GM12878 (cell line): ENCODE data around the gene KCNQ1OT1. TPM values are rescaled to one million over a fixed set of nuclear protein-coding genes. Genes with fewer than 3 reads are reported as not detected.

Experiments used
- ATAC-seq: fragments of 200-7000 bp; cut with Tn5 transposase; 3 replicates; pipeline ENCODE4 v1.9.1; 2020; ENCODE audit warnings: mild to moderate bottlenecking, moderate library complexity
- BruUV-seq: library from RNA; stranded (reverse); fragments of 400-500 nt; replicated peaks from 2 replicates; lab custom pipeline; 2021; lab: Mats Ljungman, UMichigan
- CTCF ChIA-PET: fragments of 300-600 bp; sonication (Branson Sonifier 250); formaldehyde crosslinking; extraction: SDS; loops from one replicate; lab custom pipeline; 2021; ENCODE audit warnings: inconsistent platforms; lab: Yijun Ruan, JAX
- POLR2A ChIA-PET: fragments of 350-600 bp; formaldehyde crosslinking; extraction: SDS; loops from one replicate; lab custom pipeline; 2021; ENCODE audit warnings: inconsistent platforms; lab: Charles Lee
- RAD21 ChIA-PET: fragments of 300-600 bp; sonication (Branson Sonifier 250); formaldehyde crosslinking; loops from one replicate; lab custom pipeline; 2023; ENCODE audit warnings: antibody characterized with exemption; ENCODE audit not compliant: unreplicated experiment; lab: Charles Lee
- SMC1A ChIA-PET: fragments of 300-600 bp; sonication (Branson Sonifier 250); formaldehyde crosslinking; loops from one replicate; lab custom pipeline; 2023; ENCODE audit not compliant: unreplicated experiment, uncharacterized antibody; lab: Charles Lee
- DNase-seq: peaks from one replicate; pipeline ENCODE4 v3.0.0-alpha.2; 2011; ENCODE audit warnings: low read depth, low spot score
- FAIRE-seq: peaks from 3 replicates; lab custom pipeline; 2011; peaks lifted over from hg19 to GRCh38; lab: Jason Lieb, UNC
- H2AFZ ChIP-seq: 2 replicates; pipeline ENCODE4 v1.6.0; 2011; ENCODE audit warnings: low read depth, low read length, control low read depth; ENCODE audit not compliant: control insufficient read depth
- H3K27ac ChIP-seq: 2 replicates; pipeline ENCODE4 v1.5.1; 2011; ENCODE audit warnings: control low read depth; ENCODE audit not compliant: control insufficient read depth, insufficient read depth
- H3K27me3 ChIP-seq, 2 experiments: replicated peaks in 1 of 2; 2 replicates each; pipeline versions ENCODE4 v1.6.0 to v1.6.1; 2011; ENCODE audit warnings: low read length in 1 of 2; ENCODE audit not compliant: control insufficient read depth in 2 of 2, insufficient read depth in 2 of 2
- H3K36me3 ChIP-seq, 2 experiments: 2 replicates each; pipeline ENCODE4 v1.5.1; 2011; ENCODE audit warnings: low read length in 1 of 2; ENCODE audit not compliant: control insufficient read depth in 2 of 2, insufficient read depth in 2 of 2
- H3K4me1 ChIP-seq: 2 replicates; pipeline ENCODE4 v1.6.1; 2011; ENCODE audit warnings: mild to moderate bottlenecking, low read length, moderate library complexity, mixed read lengths; ENCODE audit not compliant: control insufficient read depth, insufficient read depth
- H3K4me2 ChIP-seq: 2 replicates; pipeline ENCODE4 v1.6.0; 2011; ENCODE audit warnings: control low read depth; ENCODE audit not compliant: control insufficient read depth, insufficient read depth
- H3K4me3 ChIP-seq: fragments of 200-600 bp; sonication (generic); 2 replicates; pipeline ENCODE4 v1.5.1; 2016
- H3K79me2 ChIP-seq: 2 replicates; pipeline ENCODE4 v1.6.0; 2011; ENCODE audit warnings: low read length; ENCODE audit not compliant: control insufficient read depth, insufficient read depth
- H3K9ac ChIP-seq: 2 replicates; pipeline ENCODE4 v1.8.0; 2011; ENCODE audit warnings: low read length, control low read depth, mixed read lengths; ENCODE audit not compliant: control insufficient read depth, insufficient read depth
- H3K9me3 ChIP-seq: replicated peaks from 3 replicates; pipeline ENCODE4 v1.5.1; 2011; ENCODE audit warnings: mild to moderate bottlenecking, low read length; ENCODE audit not compliant: control insufficient read depth, insufficient read depth
- H4K20me1 ChIP-seq: 2 replicates; pipeline ENCODE4 v1.6.0; 2011; ENCODE audit not compliant: control insufficient read depth, insufficient read depth
- ATF3 ChIP-seq: IDR thresholded peaks from 2 replicates; pipeline ENCODE4 v1.6.1; 2011; ENCODE audit warnings: low read depth, mild to moderate bottlenecking, low read length, moderate library complexity, borderline replicate concordance; ENCODE audit errors: extremely low read depth
- CBFB ChIP-seq: IDR thresholded peaks from 2 replicates; pipeline ENCODE4 v1.6.1; 2016; ENCODE audit warnings: antibody characterized with exemption, low read depth
- GATAD2B ChIP-seq: fragments of 450-650 bp; conservative IDR thresholded peaks from 2 replicates; pipeline ENCODE4 v1.6.1; 2017; ENCODE audit warnings: low read depth, mild to moderate bottlenecking, moderate library complexity
- HDGF ChIP-seq: fragments of 450-650 bp; IDR thresholded peaks from 2 replicates; pipeline ENCODE4 v1.6.1; 2016; ENCODE audit warnings: antibody characterized with exemption
- MTA3 ChIP-seq: IDR thresholded peaks from 2 replicates; pipeline ENCODE4 v1.6.1; 2012; ENCODE audit warnings: low read length, inconsistent platforms, borderline replicate concordance
- SKIL ChIP-seq: fragments of 450-650 bp; IDR thresholded peaks from 2 replicates; pipeline ENCODE4 v1.6.1; 2017; ENCODE audit warnings: mild to moderate bottlenecking, low read depth, inconsistent platforms; ENCODE audit not compliant: poor library complexity, severe bottlenecking
- SMARCA5 ChIP-seq: fragments of 450-650 bp; IDR thresholded peaks from 2 replicates; pipeline ENCODE4 v1.6.1; 2017; ENCODE audit warnings: mild to moderate bottlenecking
- SREBF1 ChIP-seq: IDR thresholded peaks from 2 replicates; pipeline ENCODE4 v1.6.1; 2012; ENCODE audit warnings: mild to moderate bottlenecking, low read length
- TAF1 ChIP-seq: IDR thresholded peaks from 2 replicates; pipeline ENCODE4 v1.6.1; 2011; ENCODE audit warnings: mild to moderate bottlenecking, low read depth, low read length, borderline replicate concordance
- ZBTB33 ChIP-seq: fragments of 450-650 bp; IDR thresholded peaks from 2 replicates; pipeline ENCODE4 v1.6.1; 2017; ENCODE audit warnings: mild to moderate bottlenecking
- ZNF384 ChIP-seq: IDR thresholded peaks from 2 replicates; pipeline ENCODE4 v1.6.1; 2012; ENCODE audit warnings: low read depth, mild to moderate bottlenecking, low read length, improper control_type of control experiment, borderline replicate concordance
- WGBS: methylation state at CpG from one replicate; pipeline ENCODE4 v1.1.6; 2016; ENCODE audit warnings: low lambda C conversion rate; ENCODE audit not compliant: insufficient replicate concordance, insufficient coverage; ENCODE audit errors: missing lambda C conversion rate; 5-methylcytosine and 5-hydroxymethylcytosine counted together
- in situ Hi-C: fragments of 300-500 bp; cut with MboI; formaldehyde crosslinking; loops from 9 replicates; pipeline ENCODE4 v1.14.3; 2018; ENCODE audit warnings: mixed read lengths
- intact Hi-C: fragments of 100-400 bp; cut with micrococcal nuclease; formaldehyde crosslinking; loops from one replicate; pipeline ENCODE4 v1.14.2; 2022; ENCODE audit not compliant: unreplicated experiment
- polyA plus RNA-seq, 11 experiments: library from polyadenylated mRNA; depleted of rRNA in 4 of 11; unstranded in 6 of 11; stranded (reverse) in 5 of 11; fragments of >200 nt; fragmentation: Nextera tagmentation in 4 of 11; fragmentation: Illumina TruSeq in 1 of 11; extraction: Ambion mirVana in 4 of 11; extraction: Trizol in 1 of 11; gene quantifications; 1 replicate in 1 of 11; 2 replicates in 10 of 11; pipeline versions ENCODE4 v1.2.1 to v1.2.3, GENCODE V29; 2011 to 2016; ENCODE audit warnings: inconsistent platforms in 2 of 11, missing spikeins in 2 of 11, low read depth in 1 of 11
- total RNA-seq, 4 experiments: library from RNA; depleted of rRNA in 3 of 4; stranded (reverse); fragments of >200 nt in 3 of 4; fragmentation: Illumina TruSeq in 1 of 4; extraction: Trizol in 1 of 4; gene quantifications; 2 replicates each; pipeline versions ENCODE4 v1.2.1 to v1.2.3, GENCODE V29; 2013 to 2021

Gene KCNQ1OT1
- total and polyA plus RNA-seq, 10 of the 15 experiments (the other 5 are each of a cell fraction or from before 2014, with no cell fraction given): 0.02 to 1.6 (median 0.41) TPM

- peaks cover 7% of the 10 kb centered on the region for H3K4me1 ChIP-seq
- TF ChIP-seq MTA3 (no peak), ZNF384 (no peak), SMARCA5 (no peak), SREBF1 (no peak), GATAD2B (no peak)
- TF ChIP-seq, all 136 proteins: peak for 0
- Histone ChIP-seq H3K79me2 (no peaks in the 10 kb centered on the region; the same call in none of the 2 replicates), H3K4me3 (no peak overlapping the region), H3K27me3 (no peaks in the 10 kb centered on the region), H3K36me3 (no peaks in the 10 kb centered on the region), H3K9ac (no peak overlapping the region), H4K20me1 (no peaks in the 10 kb centered on the region), H3K9me3 (no peaks in the 10 kb centered on the region), H2AFZ (no peak overlapping the region), H3K27ac (no peak overlapping the region), H3K4me2 (no peak overlapping the region)
- ATAC-seq (no peak), FAIRE-seq (no peak), DNase-seq (no peak)
- BruUV-seq: no TSS peak
- SMC1A ChIA-PET: interaction anchor here (0.9 to 1.6 kb wide), 3 partner anchors 10 to 146 kb away, joined by 3 to 5 read pairs (median 4); no protein-coding TSS in a partner anchor
- POLR2A ChIA-PET: no interaction called here
- CTCF ChIA-PET: interaction anchor here (1.2 kb wide), 1 partner anchor 13 kb away, joined by 3 read pairs; no protein-coding TSS in a partner anchor
- RAD21 ChIA-PET: no interaction called here
- intact Hi-C loops: no loop called here
- 43% methylated on average over 2 of the region's 2 CpGs for WGBS
- in situ Hi-C loops: no loop called here
These were observed 20.6 kb downstream of the KCNQ1OT1 start for GRCh38 chr11:2679011-2679676.

- BruUV-seq: no TSS peak
- Histone ChIP-seq H3K79me2 (no peaks in the 10 kb centered on the region; the same call in none of the 2 replicates), H3K4me1 (peaks cover 7% of the 10 kb centered on the region)
- no peak for TF ChIP-seq TAF1
- TF ChIP-seq HDGF: no peak
- no peak for TF ChIP-seq ATF3
- no peak for TF ChIP-seq SKIL
- no peak for TF ChIP-seq CBFB
- TF ChIP-seq ZBTB33: no peak
These were observed 21.4 kb downstream of the KCNQ1OT1 start for GRCh38 chr11:2678396-2678795.

More at GRCh38 chr11:2678396-2678795, 21.4 kb downstream of the KCNQ1OT1 start:
- no peaks in the 10 kb centered on the region for H3K27me3 ChIP-seq
- no peaks in the 10 kb centered on the region for H3K9me3 ChIP-seq
- no peak overlapping the region for H3K27ac ChIP-seq
- in situ Hi-C loops: no loop called here
- CTCF ChIA-PET: interaction anchor here (1.2 kb wide), 1 partner anchor 13 kb away, joined by 3 read pairs; no protein-coding TSS in a partner anchor
- intact Hi-C loops: no loop called here
- WGBS: 50% methylated on average over 1 of the region's 1 CpG
- H3K36me3 ChIP-seq: no peaks in the 10 kb centered on the region
- H2AFZ ChIP-seq: no peak overlapping the region
- RAD21 ChIA-PET: no interaction called here
- POLR2A ChIA-PET: interaction anchor here (0.8 kb wide), 1 partner anchor 18 kb away, joined by 3 read pairs; no protein-coding TSS in a partner anchor
- H3K9ac ChIP-seq: no peak overlapping the region
- FAIRE-seq (no peak), ATAC-seq (no peak), DNase-seq (no peak)
- SMC1A ChIA-PET: interaction anchor here (0.9 to 1.6 kb wide), 3 partner anchors 9 to 145 kb away, joined by 3 to 5 read pairs (median 4); no protein-coding TSS in a partner anchor
- H3K4me3 ChIP-seq: no peak overlapping the region
- H4K20me1 ChIP-seq: no peaks in the 10 kb centered on the region
- no peak overlapping the region for H3K4me2 ChIP-seq
